AG09319 (cell line): ENCODE results near the gene OR8S1.
A peak's percentile ranks its signal among the peaks of the same experiment; 100 is the strongest.
"Not testable (repeated sequence)": the region's sequence is repeated elsewhere in the genome, so short reads cannot be mapped to it uniquely, and the experiment has no call there.

Experiments
- DNase-seq: peaks from one replicate; pipeline ENCODE4 v3.0.0-alpha.2; 2010; ENCODE audit warnings: low read depth; ENCODE audit errors: extremely low read depth
- TF ChIP-seq, protein P1 (sequence below): IDR thresholded peaks from 2 replicates; pipeline ENCODE4 v1.5.1; 2011; ENCODE audit warnings: low read depth, mild to moderate bottlenecking, inconsistent platforms, low read length, moderate library complexity

OR8S1 gene

DNA sequence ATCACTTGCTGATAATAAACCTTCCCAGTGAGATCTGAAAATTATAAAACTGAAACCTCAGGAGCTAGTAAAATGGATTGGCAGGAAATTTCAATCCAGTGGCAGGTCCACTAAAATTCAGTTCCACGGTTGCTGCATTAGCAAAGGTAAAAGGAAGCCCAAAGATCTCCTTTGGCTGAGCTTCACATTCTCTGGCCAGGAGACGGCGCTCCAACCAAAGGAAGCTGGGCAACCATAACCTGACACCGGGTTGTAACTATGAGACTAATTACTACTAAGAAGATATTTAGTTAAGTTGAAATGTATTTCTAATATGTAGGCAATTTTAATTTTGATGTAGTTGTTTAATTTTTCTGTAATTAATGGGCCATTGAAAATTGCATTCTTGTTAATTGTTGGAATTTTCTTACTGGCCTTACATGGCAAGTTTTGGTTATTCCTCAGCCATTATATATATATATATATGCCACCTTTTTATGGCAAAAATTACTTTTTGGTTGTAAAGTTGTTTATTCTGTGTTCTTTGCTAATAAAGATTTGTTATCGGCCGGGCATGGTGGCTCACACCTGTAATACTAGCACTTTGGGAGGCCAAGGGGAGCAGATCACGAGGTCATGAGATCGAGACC lies 17.0 kb downstream of the OR8S1 start:
- no peak for DNase-seq
- TF ChIP-seq, protein P1, sequence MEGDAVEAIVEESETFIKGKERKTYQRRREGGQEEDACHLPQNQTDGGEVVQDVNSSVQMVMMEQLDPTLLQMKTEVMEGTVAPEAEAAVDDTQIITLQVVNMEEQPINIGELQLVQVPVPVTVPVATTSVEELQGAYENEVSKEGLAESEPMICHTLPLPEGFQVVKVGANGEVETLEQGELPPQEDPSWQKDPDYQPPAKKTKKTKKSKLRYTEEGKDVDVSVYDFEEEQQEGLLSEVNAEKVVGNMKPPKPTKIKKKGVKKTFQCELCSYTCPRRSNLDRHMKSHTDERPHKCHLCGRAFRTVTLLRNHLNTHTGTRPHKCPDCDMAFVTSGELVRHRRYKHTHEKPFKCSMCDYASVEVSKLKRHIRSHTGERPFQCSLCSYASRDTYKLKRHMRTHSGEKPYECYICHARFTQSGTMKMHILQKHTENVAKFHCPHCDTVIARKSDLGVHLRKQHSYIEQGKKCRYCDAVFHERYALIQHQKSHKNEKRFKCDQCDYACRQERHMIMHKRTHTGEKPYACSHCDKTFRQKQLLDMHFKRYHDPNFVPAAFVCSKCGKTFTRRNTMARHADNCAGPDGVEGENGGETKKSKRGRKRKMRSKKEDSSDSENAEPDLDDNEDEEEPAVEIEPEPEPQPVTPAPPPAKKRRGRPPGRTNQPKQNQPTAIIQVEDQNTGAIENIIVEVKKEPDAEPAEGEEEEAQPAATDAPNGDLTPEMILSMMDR, result peak; percentile 73

DNA sequence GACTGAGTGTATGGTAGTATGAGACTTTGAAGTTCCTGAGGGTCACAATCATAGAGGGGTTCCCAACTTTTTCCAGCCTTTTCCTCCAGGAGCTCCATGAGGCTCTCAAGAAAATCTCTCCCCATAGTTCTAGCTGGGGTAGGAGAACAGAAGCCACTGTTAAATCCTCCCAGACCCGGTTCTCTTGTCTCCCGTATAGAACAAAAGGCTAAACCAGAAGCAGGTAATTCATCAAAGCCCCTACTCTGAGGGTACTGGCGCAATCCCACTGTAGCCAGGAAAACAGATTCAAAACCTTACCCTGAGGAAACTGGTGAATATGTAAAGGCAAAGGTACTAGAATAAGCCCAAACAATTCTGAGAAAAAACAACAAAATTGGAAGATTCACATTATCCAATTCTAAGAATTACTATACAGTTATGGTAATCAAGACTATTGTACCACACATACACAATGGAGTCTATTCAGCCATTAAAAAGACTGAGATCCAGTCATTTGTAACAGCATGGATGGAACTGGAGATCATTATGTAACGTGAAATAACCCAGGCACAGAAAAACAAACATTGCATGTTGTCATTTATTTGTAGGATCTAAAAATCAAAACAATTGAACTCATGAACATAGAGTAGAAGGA lies 20.5 kb downstream of the OR8S1 start:
- TF ChIP-seq, protein P1, result no peak
- no peak for DNase-seq

DNA sequence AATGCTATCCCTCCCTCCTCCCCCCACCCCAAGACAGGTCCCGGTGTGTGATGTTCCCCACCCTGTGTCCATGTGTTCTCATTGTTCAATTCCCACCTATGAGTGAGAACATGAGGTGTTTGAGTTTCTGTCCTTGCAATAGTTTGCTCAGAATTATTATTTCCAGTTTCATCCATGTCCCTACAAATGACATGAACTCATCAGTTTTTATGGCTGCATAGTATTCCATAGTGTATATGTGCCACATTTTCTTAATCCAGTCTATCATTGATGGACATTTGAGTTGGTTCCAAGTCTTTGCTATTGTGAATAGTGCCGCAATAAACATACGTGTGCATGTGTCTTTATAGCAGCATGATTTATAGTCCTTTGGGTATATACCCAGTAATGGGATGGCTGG lies 21.6 kb downstream of the OR8S1 start:
- not testable (repeated sequence) for DNase-seq

DNA sequence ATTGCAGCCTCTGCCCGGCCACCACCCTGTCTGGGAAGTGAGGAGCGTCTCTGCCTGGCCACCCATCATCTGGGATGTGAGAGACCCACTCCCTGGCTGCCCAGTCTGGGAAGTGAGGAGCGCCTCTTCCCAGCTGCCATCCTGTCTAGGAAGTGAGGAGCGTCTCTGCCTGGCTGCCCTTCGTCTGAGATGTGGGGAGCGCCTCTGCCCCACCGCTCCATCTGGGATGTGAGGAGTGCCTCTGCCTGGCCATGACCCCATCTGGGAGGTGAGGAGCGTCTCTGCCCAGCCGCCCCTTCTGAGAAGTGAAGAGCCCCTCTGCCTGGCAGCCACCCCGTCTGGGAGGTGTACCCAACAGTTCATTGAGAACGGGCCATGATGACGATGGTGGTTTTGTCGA lies 26.2 kb downstream of the OR8S1 start:
- DNase-seq, result not testable (repeated sequence)

DNA sequence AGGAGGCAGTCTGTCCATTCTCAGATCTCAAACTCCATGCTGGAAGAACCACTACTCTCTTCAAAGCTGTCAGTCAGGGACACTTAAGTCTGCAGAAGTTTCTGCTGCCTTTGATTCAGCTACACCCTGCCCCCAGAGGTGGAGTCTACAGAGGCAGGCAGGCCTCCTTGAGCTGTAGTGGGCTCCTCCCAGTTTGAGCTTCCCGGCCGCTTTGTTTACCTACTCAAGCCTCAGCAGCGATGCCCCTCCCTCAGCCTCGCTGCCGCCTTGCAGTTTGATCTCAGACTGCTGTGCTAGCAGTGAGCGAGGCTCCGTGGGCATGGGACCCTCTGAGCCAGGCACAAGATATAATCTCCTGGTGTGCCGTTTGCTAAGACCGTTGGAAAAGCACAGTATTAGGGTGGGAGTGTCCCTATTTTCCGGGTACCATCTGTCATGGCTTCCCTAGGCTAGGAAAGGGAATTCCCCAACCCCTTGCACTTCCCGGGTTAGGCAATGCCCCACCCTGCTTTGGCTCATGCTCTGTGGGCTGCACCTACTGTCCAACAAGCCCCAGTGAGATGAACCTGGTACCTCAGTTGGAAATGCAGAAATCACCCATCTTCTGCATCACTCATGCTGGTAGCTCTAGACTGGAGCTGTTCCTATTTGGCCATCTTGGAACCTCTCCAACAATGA lies 28.4 kb downstream of the OR8S1 start:
- DNase-seq, result not testable (repeated sequence)

DNA sequence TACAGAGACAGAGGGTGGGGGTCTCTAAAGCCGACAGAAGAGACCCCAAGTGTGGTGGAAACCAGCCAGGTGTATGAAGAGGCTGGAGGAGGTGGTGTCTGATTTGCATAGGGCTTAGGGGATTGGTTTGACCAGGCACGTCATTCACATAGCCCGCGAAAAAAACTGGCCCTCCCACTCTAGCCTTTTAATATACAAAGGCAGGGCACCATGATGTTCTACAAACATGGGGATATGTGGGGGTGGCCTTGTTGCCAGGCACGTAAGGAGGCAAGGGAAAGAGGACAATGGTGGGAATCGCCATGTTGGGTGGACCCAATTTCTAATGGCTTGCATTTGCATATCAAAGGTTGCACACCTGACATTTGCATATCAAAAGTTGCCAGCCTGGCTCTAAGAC lies 31.2 kb downstream of the OR8S1 start:
- no peak for DNase-seq
- TF ChIP-seq, protein P1, result no peak

DNA sequence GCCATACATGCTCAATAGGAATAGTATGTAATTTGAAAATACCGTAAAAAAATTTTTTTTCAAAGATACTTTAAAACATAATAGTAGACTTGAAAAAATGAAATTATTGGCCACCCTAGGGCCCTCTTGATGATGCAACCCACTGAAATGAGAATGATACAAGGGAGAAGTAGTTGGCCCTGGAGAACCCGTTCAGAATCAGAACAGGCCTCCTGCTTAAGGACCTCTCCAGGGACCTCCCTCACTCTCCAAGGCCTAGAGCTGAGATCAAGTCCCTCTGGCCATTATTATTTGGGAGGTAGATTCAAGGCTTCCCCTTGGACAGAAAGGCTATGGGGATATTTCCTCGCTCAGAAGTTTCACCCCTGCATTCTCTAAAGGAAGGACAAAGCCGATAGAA lies 32.5 kb downstream of the OR8S1 start:
- TF ChIP-seq, protein P1, result no peak

DNA sequence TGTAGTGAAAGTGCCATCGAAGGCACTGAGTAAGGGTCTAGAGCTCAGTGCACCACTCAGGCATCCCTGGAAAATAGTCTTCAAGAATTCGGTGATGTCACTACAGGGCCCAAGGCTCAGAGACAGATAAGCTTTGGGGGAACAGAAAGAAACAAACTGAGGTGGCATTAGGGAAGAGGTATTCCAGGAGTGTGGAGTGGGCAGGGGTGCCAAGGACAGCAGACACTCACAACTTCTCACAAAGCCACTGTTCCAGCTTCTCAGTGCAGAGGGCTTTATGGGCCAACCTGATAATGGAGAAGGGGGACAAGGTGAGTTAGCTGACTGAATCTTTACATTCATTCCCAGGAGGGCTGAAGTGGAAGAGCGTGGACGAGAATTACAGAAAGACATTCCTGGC lies 42.3 kb downstream of the OR8S1 start:
- TF ChIP-seq, protein P1, result no peak
- no peak for DNase-seq

More for the DNA sequence above, 32.5 kb downstream of the OR8S1 start:
- no peak for DNase-seq

DNA sequence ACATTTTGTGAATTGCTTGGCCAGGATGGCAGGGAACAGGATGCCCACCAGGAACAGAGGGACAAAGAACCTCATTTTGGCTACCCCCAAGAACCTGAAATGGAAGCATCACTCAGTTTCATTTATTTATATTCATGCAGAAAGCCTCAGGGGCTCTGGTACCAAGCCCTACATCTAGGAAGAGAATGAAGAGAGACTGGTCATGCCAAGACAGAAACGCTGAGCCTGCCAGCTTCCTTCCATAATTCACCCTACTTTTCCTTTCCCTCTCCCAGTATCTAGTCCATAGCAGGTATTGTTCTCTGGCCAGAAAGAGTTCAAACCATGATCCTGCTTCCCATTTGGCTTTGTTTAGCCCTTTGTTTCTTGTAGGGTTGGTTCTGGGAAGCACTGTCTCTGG lies 44.5 kb downstream of the OR8S1 start, which contains the start of gene LALBA:
Gene LALBA (minus strand): TSS at position 101 of the 400 bp plus-strand sequence. CDS start 26 bp downstream, at position 75.
- TF ChIP-seq, protein P1, result no peak
- DNase-seq, result no peak
